HepG2 (cell line): ENCODE measurements around the gene POTEC.
"Not testable (repeated sequence)": the region's sequence is repeated elsewhere in the genome, so short reads cannot be mapped to it uniquely, and the experiment has no call there.

Experiments used
- CTCF ChIP-seq: sonication (generic); formaldehyde crosslinking; IDR thresholded peaks from 2 replicates; pipeline ENCODE4 v1.5.0; 2020; ENCODE audit warnings: mild to moderate bottlenecking, missing genetic modification reagents, moderate library complexity
- GFI1 ChIP-seq: sonication (generic); formaldehyde crosslinking; IDR thresholded peaks from 2 replicates; pipeline ENCODE4 v1.5.0; 2020; ENCODE audit warnings: missing genetic modification reagents, mild to moderate bottlenecking, borderline replicate concordance
- POLR2AphosphoS5 ChIP-seq: IDR thresholded peaks from 2 replicates; pipeline ENCODE4 v1.6.1; 2012; ENCODE audit warnings: low read depth, low read length
- PRMT3 ChIP-seq: sonication (generic); formaldehyde crosslinking; IDR thresholded peaks from 2 replicates; pipeline ENCODE4 v1.8.1; 2022; ENCODE audit warnings: low read depth, mild to moderate bottlenecking, moderate library complexity, missing genetic modification reagents, borderline replicate concordance
- RAD21 ChIP-seq: fragments of 450-650 bp; formaldehyde crosslinking; IDR thresholded peaks from 2 replicates; pipeline ENCODE4 v1.5.0; 2020; ENCODE audit warnings: mild to moderate bottlenecking
- ZNF510 ChIP-seq: sonication (generic); formaldehyde crosslinking; IDR thresholded peaks from 2 replicates; pipeline ENCODE4 v1.4.0; 2020; ENCODE audit warnings: low read depth, mild to moderate bottlenecking, missing genetic modification reagents
- ZNF724P ChIP-seq: sonication (generic); formaldehyde crosslinking; IDR thresholded peaks from 2 replicates; pipeline ENCODE4 v1.8.0; 2022; ENCODE audit warnings: missing genetic modification reagents, borderline replicate concordance

- TF ChIP-seq ZNF510 (CRISPR knock-in tag); RAD21; GFI1 (CRISPR knock-in tag); PRMT3 (CRISPR knock-in tag); ZNF724P; CTCF (CRISPR knock-in tag); POLR2AphosphoS5: not testable (repeated sequence)
Measured at GRCh38 chr18:14474752-14475151, 68.6 kb downstream of the POTEC start.
